ENCODE measurements around the gene HHATL. TPM values are rescaled to one million over a fixed set of nuclear protein-coding genes. Genes with fewer than 3 reads are reported as not detected.

Gene HHATL
- total RNA-seq, 1 experiment from 2014 or later, result 0.92 TPM

- CTCF ChIA-PET, result interaction anchor here (1.2 kb wide), 1 partner anchor 70 kb away, joined by 3 read pairs; no protein-coding TSS in a partner anchor
- Mint-ChIP-seq H3K27me3 (ENCODE audit: low read depth) (peaks cover under 1% of the 10 kb centered on the region), H3K27ac (no peak within 1 kb of the TSS), H3K4me1 (peaks cover 18% of the 10 kb centered on the region), H3K9me3 (no peaks in the 10 kb centered on the region), H3K36me3 (no peaks in the 10 kb centered on the region), H3K4me3 (no peak within 1 kb of the TSS)
- POLR2A ChIA-PET, result no interaction called here
- DNase-seq (ENCODE audit: low spot score) (no peak), ATAC-seq (no peak)
- TF ChIP-seq JUN (CRISPR knock-in tag; IDR thresholded peaks at IDR 0.05), result no peak
- no peak for TF ChIP-seq ATF1 (CRISPR knock-in tag; IDR thresholded peaks at IDR 0.05)
- no peak for TF ChIP-seq MLX (CRISPR knock-in tag; IDR thresholded peaks at IDR 0.05)
- TF ChIP-seq KAT7 (CRISPR knock-in tag; IDR thresholded peaks at IDR 0.05; ENCODE audit: borderline replicate concordance), result no peak
- TF ChIP-seq ATF6 (CRISPR knock-in tag; IDR thresholded peaks at IDR 0.05), result no peak
- no peak for TF ChIP-seq ZNF317 (CRISPR knock-in tag; IDR thresholded peaks at IDR 0.05; ENCODE audit: borderline replicate concordance, low read depth)
Measured at GRCh38 chr3:42685363-42685881, 17.2 kb downstream of the HHATL start, which contains the start of gene KLHL40. TSS of gene KLHL40 (plus strand) at chr3:42685537. CDS start at chr3:42685619, 82 bp downstream.

- ChIA-PET CTCF (interaction anchor here (0.7 to 1.2 kb wide), 2 partner anchors 15 to 71 kb away, joined by 3 to 4 read pairs; no protein-coding TSS in a partner anchor), POLR2A (no interaction called here)
- H3K27me3 Mint-ChIP-seq (ENCODE audit: low read depth), result no peaks in the 10 kb centered on the region; the same call in none of the 2 replicates
- H3K9me3 Mint-ChIP-seq, result no peaks in the 10 kb centered on the region
- no peak overlapping the region for H3K4me3 Mint-ChIP-seq
- ATAC-seq (no peak), DNase-seq (ENCODE audit: low spot score) (no peak)
- H3K4me1 Mint-ChIP-seq, result peaks cover 15% of the 10 kb centered on the region
- no peaks in the 10 kb centered on the region for H3K36me3 Mint-ChIP-seq
- H3K27ac Mint-ChIP-seq, result no peak overlapping the region
- TF ChIP-seq TEAD4 (CRISPR knock-in tag; IDR thresholded peaks at IDR 0.05) (no peak), ELF4 (CRISPR knock-in tag; IDR thresholded peaks at IDR 0.05; ENCODE audit: low read depth) (no peak), AR (CRISPR knock-in tag; IDR thresholded peaks at IDR 0.05) (no peak), ZNF219 (CRISPR knock-in tag; IDR thresholded peaks at IDR 0.05; ENCODE audit: borderline replicate concordance) (no peak), GTF2I (CRISPR knock-in tag; conservative IDR thresholded peaks at IDR 0.05) (no peak), ZSCAN18 (CRISPR knock-in tag; IDR thresholded peaks at IDR 0.05) (no peak), SP1 (CRISPR knock-in tag; conservative IDR thresholded peaks at IDR 0.05) (no peak), MYBL2 (CRISPR knock-in tag; IDR thresholded peaks at IDR 0.05) (no peak), ZNF263 (CRISPR knock-in tag; IDR thresholded peaks at IDR 0.05; ENCODE audit: low read depth) (no peak), ATF3 (CRISPR knock-in tag; conservative IDR thresholded peaks at IDR 0.05) (no peak), USF1 (CRISPR knock-in tag; IDR thresholded peaks at IDR 0.05) (no peak), FOXJ3 (CRISPR knock-in tag; IDR thresholded peaks at IDR 0.05; ENCODE audit: borderline replicate concordance) (no peak), USF2 (CRISPR knock-in tag; IDR thresholded peaks at IDR 0.05) (no peak), PREB (CRISPR knock-in tag; IDR thresholded peaks at IDR 0.05; ENCODE audit: borderline replicate concordance) (no peak), ZNF423 (CRISPR knock-in tag; IDR thresholded peaks at IDR 0.05) (no peak), SMAD3 (CRISPR knock-in tag; IDR thresholded peaks at IDR 0.05; ENCODE audit: borderline replicate concordance) (no peak), ZNF232 (CRISPR knock-in tag; IDR thresholded peaks at IDR 0.05) (no peak), ZNF138 (CRISPR knock-in tag; conservative IDR thresholded peaks at IDR 0.05) (no peak)
Measured at GRCh38 chr3:42684632-42685362, 17.8 kb downstream of the HHATL start.
